A549 (cell line): ENCODE results near the gene ALDH2.

ENCODE experiments used
- BHLHE40 ChIP-seq: IDR thresholded peaks from 2 replicates; pipeline ENCODE4 v1.6.1; 2012; ENCODE audit warnings: low read depth, low read length, inconsistent platforms
- CTCF ChIP-seq: fragments of >200 bp; sonication (Bioruptor Twin); formaldehyde crosslinking; IDR thresholded peaks from 3 replicates; pipeline ENCODE4 v1.5.1; 2016
- E2F6 ChIP-seq: IDR thresholded peaks from 2 replicates; pipeline ENCODE4 v1.6.1; 2012; ENCODE audit warnings: low read depth, borderline replicate concordance
- EP300 ChIP-seq, 2 experiments: fragments of >200 bp; sonication (Bioruptor Twin); formaldehyde crosslinking; IDR thresholded peaks; 2 replicates in 1 of 2; 3 replicates in 1 of 2; pipeline ENCODE4 v1.6.1; 2016 to 2017
- GATA3 ChIP-seq: IDR thresholded peaks from 2 replicates; pipeline ENCODE4 v1.6.1; 2012; ENCODE audit warnings: borderline replicate concordance
- HOXB13 ChIP-seq: fragments of 250-450 bp; sonication (Bioruptor Pico); IDR thresholded peaks from 2 replicates; pipeline ENCODE4 v1.5.0; 2020; ENCODE audit warnings: low read depth, mild to moderate bottlenecking, moderate library complexity
- JUN ChIP-seq, 2 experiments: fragments of >200 bp; sonication (Bioruptor Twin); formaldehyde crosslinking; IDR thresholded peaks; 2 replicates in 1 of 2; 3 replicates in 1 of 2; pipeline ENCODE4 v1.6.1; 2016 to 2017
- MAFK ChIP-seq: fragments of 450-650 bp; IDR thresholded peaks from 2 replicates; pipeline ENCODE4 v1.6.1; 2014; ENCODE audit not compliant: partially characterized antibody
- NR3C1 ChIP-seq: fragments of >200 bp; sonication (Bioruptor Twin); formaldehyde crosslinking; IDR thresholded peaks from 3 replicates; pipeline ENCODE4 v1.6.1; 2017
- POLR2A ChIP-seq: IDR thresholded peaks from 2 replicates; pipeline ENCODE4 v1.6.1; 2012; ENCODE audit warnings: mild to moderate bottlenecking, low read length
- RAD21 ChIP-seq, 2 experiments: fragments of >200 bp in 1 of 2; sonication (Bioruptor Twin) in 1 of 2; formaldehyde crosslinking in 1 of 2; IDR thresholded peaks in 1 of 2; conservative IDR thresholded peaks in 1 of 2; 2 replicates in 1 of 2; 3 replicates in 1 of 2; pipeline ENCODE4 v1.6.1; 2012 to 2018; ENCODE audit warnings: inconsistent platforms in 1 of 2
- USF2 ChIP-seq: fragments of 450-650 bp; IDR thresholded peaks from 2 replicates; pipeline ENCODE4 v1.6.1; 2014; ENCODE audit warnings: antibody characterized with exemption

GRCh38 chr12:111838353-111838752, 71.6 kb downstream of the ALDH2 start:
- no peak for TF ChIP-seq POLR2A
- TF ChIP-seq CTCF: no peak
- TF ChIP-seq E2F6: no peak
- no peak for TF ChIP-seq EP300 (IDR thresholded peaks at IDR 0.05)
- no peak for TF ChIP-seq JUN (IDR thresholded peaks at IDR 0.05)
- TF ChIP-seq GATA3: no peak
- no peak for TF ChIP-seq BHLHE40
- TF ChIP-seq NR3C1: no peak
- TF ChIP-seq RAD21 (conservative IDR thresholded peaks at IDR 0.05 in 1 of 2, IDR thresholded peaks at IDR 0.05 in 1 of 2): no peak
- no peak for TF ChIP-seq MAFK
- TF ChIP-seq USF2: no peak
- no peak for TF ChIP-seq HOXB13 (CRISPR knock-in tag)
